ENCODE data around the gene TOP2A. TPM values are rescaled to one million over a fixed set of nuclear protein-coding genes. Genes with fewer than 3 reads are reported as not detected.
"Not testable (repeated sequence)": the region's sequence is repeated elsewhere in the genome, so short reads cannot be mapped to it uniquely, and the experiment has no call there.

The TOP2A gene
- total RNA-seq, 1 experiment from 2014 or later, result 230 TPM

DNA sequence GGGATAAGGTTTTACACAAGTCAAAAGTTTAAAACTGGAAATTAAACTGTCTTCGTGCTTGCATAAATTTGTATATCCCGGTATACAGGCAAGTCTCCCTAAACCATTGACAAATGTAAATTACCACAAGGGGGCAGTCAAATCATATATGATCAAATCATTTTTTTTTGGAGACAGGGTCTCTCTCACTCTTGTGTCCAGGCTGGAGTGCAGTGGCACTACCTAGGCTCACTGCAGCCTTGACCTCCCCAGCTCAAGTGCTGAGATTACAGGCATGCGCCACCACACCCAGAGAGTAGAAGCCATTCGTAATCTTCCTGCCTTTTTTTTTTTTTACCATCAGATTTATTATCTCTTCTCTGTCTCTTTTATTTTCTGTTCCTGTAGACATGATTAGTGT lies 18.5 kb downstream of the TOP2A start:
- H2AK5ac ChIP-seq (ENCODE audit: insufficient read length, low read length), result no peak overlapping the region
- no CpG with 5 or more reads among the region's 4 CpGs for WGBS (ENCODE audit: extremely low coverage, insufficient read length, low lambda C conversion rate)
- no peaks in the 10 kb centered on the region for H3K27me3 Mint-ChIP-seq (ENCODE audit: low read depth)
- H3T11ph ChIP-seq (ENCODE audit: low read length), result no peak overlapping the region
- no peak overlapping the region for H3K4ac ChIP-seq (ENCODE audit: low read depth, low read length)
- H2BK12ac ChIP-seq (ENCODE audit: insufficient read length, low read depth, low read length), result no peak overlapping the region
- no peak overlapping the region for H3K27ac ChIP-seq (ENCODE audit: insufficient read length, low read depth, low read length)
- no peaks in the 10 kb centered on the region for H3K23me2 ChIP-seq (ENCODE audit: insufficient read length, low read depth, low read length, poor library complexity, severe bottlenecking)
- no peaks in the 10 kb centered on the region for H3K4me1 Mint-ChIP-seq
- H4K20me1 ChIP-seq (ENCODE audit: control insufficient read depth, insufficient read depth, insufficient read length), result no peaks in the 10 kb centered on the region
- H2AFZ ChIP-seq (ENCODE audit: low read length), result no peak overlapping the region
- DNase-seq, result no peak
- no peak overlapping the region for H3K18ac ChIP-seq (ENCODE audit: insufficient read length, low read depth, low read length)
- no peak overlapping the region for H2BK15ac ChIP-seq (ENCODE audit: low read depth, low read length)
- H3K27me3 ChIP-seq (ENCODE audit: insufficient read depth, low read length), result no peaks in the 10 kb centered on the region
- no peak overlapping the region for H3K9ac ChIP-seq (ENCODE audit: extremely low read depth, insufficient read length, low read length)
- H3K79me2 ChIP-seq (ENCODE audit: insufficient read depth, low read length), result no peaks in the 10 kb centered on the region
- no peak overlapping the region for H4K8ac ChIP-seq (replicated peaks; ENCODE audit: insufficient read length, low read depth, low read length)
- H3K9me3 Mint-ChIP-seq, result no peaks in the 10 kb centered on the region
- no peak overlapping the region for H4K5ac ChIP-seq (ENCODE audit: insufficient read length, low read depth, low read length)
- H3K56ac ChIP-seq (ENCODE audit: insufficient read length, low read depth, low read length), result no peak overlapping the region
- no peak overlapping the region for H2BK120ac ChIP-seq (ENCODE audit: low read depth, low read length, poor library complexity, severe bottlenecking)
- H4K91ac ChIP-seq (ENCODE audit: insufficient read length, low read depth, low read length), result no peak overlapping the region
- no peak overlapping the region for H3K4me2 ChIP-seq (ENCODE audit: insufficient read depth, insufficient read length, low read length)
- no peaks in the 10 kb centered on the region for H3K9me3 ChIP-seq (ENCODE audit: control insufficient read depth, low read depth, low read length)
- no peak overlapping the region for H3K14ac ChIP-seq (ENCODE audit: insufficient read depth, low read length)
- H3K27ac Mint-ChIP-seq, result peak overlapping the region in 1 of 3 experiments; percentile 24; a peak in 1 of 7 replicates
- H3K23ac ChIP-seq (ENCODE audit: insufficient read length, low read depth, low read length), result no peak overlapping the region
- H3K4me3 Mint-ChIP-seq, result no peak overlapping the region
- H3K79me1 ChIP-seq (ENCODE audit: insufficient read depth, low read depth, low read length, poor library complexity, severe bottlenecking), result no peaks in the 10 kb centered on the region
- H3K36me3 Mint-ChIP-seq (ENCODE audit: insufficient read depth in 1 of 3, low read depth in 3 of 3), result peaks cover 57 to 96% (median 95%) of the 10 kb centered on the region in 3 experiments; a peak in 6 of 7 replicates
- no peaks in the 10 kb centered on the region for H3K4me1 ChIP-seq (ENCODE audit: insufficient read depth, low read length)
- H2BK20ac ChIP-seq (ENCODE audit: low read depth, low read length, poor library complexity, severe bottlenecking), result no peak overlapping the region
- TF ChIP-seq, protein P1, sequence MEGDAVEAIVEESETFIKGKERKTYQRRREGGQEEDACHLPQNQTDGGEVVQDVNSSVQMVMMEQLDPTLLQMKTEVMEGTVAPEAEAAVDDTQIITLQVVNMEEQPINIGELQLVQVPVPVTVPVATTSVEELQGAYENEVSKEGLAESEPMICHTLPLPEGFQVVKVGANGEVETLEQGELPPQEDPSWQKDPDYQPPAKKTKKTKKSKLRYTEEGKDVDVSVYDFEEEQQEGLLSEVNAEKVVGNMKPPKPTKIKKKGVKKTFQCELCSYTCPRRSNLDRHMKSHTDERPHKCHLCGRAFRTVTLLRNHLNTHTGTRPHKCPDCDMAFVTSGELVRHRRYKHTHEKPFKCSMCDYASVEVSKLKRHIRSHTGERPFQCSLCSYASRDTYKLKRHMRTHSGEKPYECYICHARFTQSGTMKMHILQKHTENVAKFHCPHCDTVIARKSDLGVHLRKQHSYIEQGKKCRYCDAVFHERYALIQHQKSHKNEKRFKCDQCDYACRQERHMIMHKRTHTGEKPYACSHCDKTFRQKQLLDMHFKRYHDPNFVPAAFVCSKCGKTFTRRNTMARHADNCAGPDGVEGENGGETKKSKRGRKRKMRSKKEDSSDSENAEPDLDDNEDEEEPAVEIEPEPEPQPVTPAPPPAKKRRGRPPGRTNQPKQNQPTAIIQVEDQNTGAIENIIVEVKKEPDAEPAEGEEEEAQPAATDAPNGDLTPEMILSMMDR (conservative IDR thresholded peaks at IDR 0.05), result peak; percentile 65
- no peak overlapping the region for H2BK5ac ChIP-seq (ENCODE audit: insufficient read length, low read length)

DNA sequence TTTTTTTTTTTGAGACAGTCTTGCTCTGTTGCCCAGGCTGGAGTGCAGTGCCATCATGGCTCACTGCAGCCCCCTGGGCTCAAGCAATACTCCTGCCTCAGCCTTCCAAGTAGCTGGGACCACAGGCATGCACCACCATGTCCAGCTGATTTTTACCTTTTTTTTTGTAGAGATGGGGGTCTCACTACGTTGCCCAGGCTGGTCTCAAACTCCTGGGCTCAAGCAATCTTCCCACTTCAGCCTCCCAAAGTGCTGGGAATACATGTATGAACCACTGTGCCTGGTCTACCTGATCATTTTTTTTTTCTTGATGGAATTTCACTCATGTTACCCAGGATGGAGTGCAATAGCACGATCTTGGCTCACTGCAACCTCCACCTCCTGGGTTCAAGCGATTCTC lies 31.1 kb downstream of the TOP2A start:
- not testable (repeated sequence) for H3K27me3 Mint-ChIP-seq (ENCODE audit: low read depth); H2BK12ac ChIP-seq (ENCODE audit: insufficient read length, low read depth, low read length); H3K27ac ChIP-seq (ENCODE audit: insufficient read length, low read depth, low read length); DNase-seq; H3T11ph ChIP-seq (ENCODE audit: low read length); H2BK120ac ChIP-seq (ENCODE audit: low read depth, low read length, poor library complexity, severe bottlenecking); H2BK20ac ChIP-seq (ENCODE audit: low read depth, low read length, poor library complexity, severe bottlenecking); H3K23me2 ChIP-seq (ENCODE audit: insufficient read length, low read depth, low read length, poor library complexity, severe bottlenecking); H4K20me1 ChIP-seq (ENCODE audit: control insufficient read depth, insufficient read depth, insufficient read length); H2BK5ac ChIP-seq (ENCODE audit: insufficient read length, low read length); H3K4ac ChIP-seq (ENCODE audit: low read depth, low read length); H2AK5ac ChIP-seq (ENCODE audit: insufficient read length, low read length); H2AFZ ChIP-seq (ENCODE audit: low read length); H3K14ac ChIP-seq (ENCODE audit: insufficient read depth, low read length); H3K4me3 Mint-ChIP-seq; H3K23ac ChIP-seq (ENCODE audit: insufficient read length, low read depth, low read length); H3K79me2 ChIP-seq (ENCODE audit: insufficient read depth, low read length); H3K4me2 ChIP-seq (ENCODE audit: insufficient read depth, insufficient read length, low read length); H3K18ac ChIP-seq (ENCODE audit: insufficient read length, low read depth, low read length); H4K8ac ChIP-seq (replicated peaks; ENCODE audit: insufficient read length, low read depth, low read length); H4K5ac ChIP-seq (ENCODE audit: insufficient read length, low read depth, low read length); H4K91ac ChIP-seq (ENCODE audit: insufficient read length, low read depth, low read length); H3K9me3 ChIP-seq (ENCODE audit: control insufficient read depth, low read depth, low read length); H3K9me3 Mint-ChIP-seq; H3K4me1 Mint-ChIP-seq; H3K27me3 ChIP-seq (ENCODE audit: insufficient read depth, low read length); H3K56ac ChIP-seq (ENCODE audit: insufficient read length, low read depth, low read length); H3K9ac ChIP-seq (ENCODE audit: extremely low read depth, insufficient read length, low read length); H3K4me1 ChIP-seq (ENCODE audit: insufficient read depth, low read length); H2BK15ac ChIP-seq (ENCODE audit: low read depth, low read length); H3K79me1 ChIP-seq (ENCODE audit: insufficient read depth, low read depth, low read length, poor library complexity, severe bottlenecking)
- H3K27ac Mint-ChIP-seq, result 0 out of 7 replicates have a peak overlapping the region, but pooled peaks of 1 of the 3 experiments have one; percentile 40
- peaks cover 28 to 56% (median 43%) of the 10 kb centered on the region in 3 experiments; a peak in 6 of 7 replicates for H3K36me3 Mint-ChIP-seq (ENCODE audit: insufficient read depth in 1 of 3, low read depth in 3 of 3)
- WGBS (ENCODE audit: extremely low coverage, insufficient read length, low lambda C conversion rate), result no CpG with 5 or more reads among the region's 3 CpGs
